SK-N-SH (cell line): ENCODE measurements around the gene HSD17B4.
"Not testable (repeated sequence)": the region's sequence is repeated elsewhere in the genome, so short reads cannot be mapped to it uniquely, and the experiment has no call there.

ENCODE experiments used
- ELF1 ChIP-seq: IDR thresholded peaks from 2 replicates; pipeline ENCODE4 v1.4.0; 2012
- EP300 ChIP-seq, 2 experiments: IDR thresholded peaks; 2 replicates each; pipeline versions ENCODE4 v1.4.0 to v1.6.1; 2012; ENCODE audit warnings: borderline replicate concordance in 1 of 2, low read depth in 1 of 2, low read length in 1 of 2
- FOXJ3 ChIP-seq: sonication (generic); formaldehyde crosslinking; IDR thresholded peaks from 2 replicates; pipeline ENCODE4 v1.5.1; 2020; ENCODE audit warnings: mild to moderate bottlenecking, missing genetic modification reagents
- FOXM1 ChIP-seq: IDR thresholded peaks from 2 replicates; pipeline ENCODE4 v1.4.0; 2012; ENCODE audit warnings: low read depth, mild to moderate bottlenecking
- GABPA ChIP-seq: IDR thresholded peaks from 2 replicates; pipeline ENCODE4 v1.4.0; 2012; ENCODE audit warnings: low read depth, mild to moderate bottlenecking
- NRF1 ChIP-seq: IDR thresholded peaks from 2 replicates; pipeline ENCODE4 v1.6.1; 2012; ENCODE audit warnings: low read depth, mild to moderate bottlenecking, low read length
- RFX5 ChIP-seq: IDR thresholded peaks from 2 replicates; pipeline ENCODE4 v1.6.1; 2012; ENCODE audit warnings: mild to moderate bottlenecking, improper control_type of control experiment, low read length
- RXRA ChIP-seq: IDR thresholded peaks from 2 replicates; pipeline ENCODE4 v1.4.0; 2012; ENCODE audit warnings: low read depth, mild to moderate bottlenecking, borderline replicate concordance
- TAF1 ChIP-seq: IDR thresholded peaks from 2 replicates; pipeline ENCODE4 v1.6.1; 2012; ENCODE audit warnings: low read depth, mild to moderate bottlenecking, low read length, moderate library complexity, borderline replicate concordance
- TCF12 ChIP-seq: IDR thresholded peaks from 2 replicates; pipeline ENCODE4 v1.4.0; 2012
- TF ChIP-seq, protein P1 (sequence below): fragments of 200-600 bp; sonication (generic); IDR thresholded peaks from 2 replicates; pipeline ENCODE4 v1.6.1; 2017; ENCODE audit warnings: antibody characterized with exemption, mild to moderate bottlenecking, moderate library complexity

- TF ChIP-seq EP300 (IDR thresholded peaks at IDR 0.05; ENCODE audit: borderline replicate concordance in 1 of 2, low read depth in 1 of 2, low read length in 1 of 2); FOXM1; TCF12; ELF1; GABPA; TAF1; RFX5; NRF1; FOXJ3 (CRISPR knock-in tag); RXRA: not testable (repeated sequence)
- TF ChIP-seq, protein P1, sequence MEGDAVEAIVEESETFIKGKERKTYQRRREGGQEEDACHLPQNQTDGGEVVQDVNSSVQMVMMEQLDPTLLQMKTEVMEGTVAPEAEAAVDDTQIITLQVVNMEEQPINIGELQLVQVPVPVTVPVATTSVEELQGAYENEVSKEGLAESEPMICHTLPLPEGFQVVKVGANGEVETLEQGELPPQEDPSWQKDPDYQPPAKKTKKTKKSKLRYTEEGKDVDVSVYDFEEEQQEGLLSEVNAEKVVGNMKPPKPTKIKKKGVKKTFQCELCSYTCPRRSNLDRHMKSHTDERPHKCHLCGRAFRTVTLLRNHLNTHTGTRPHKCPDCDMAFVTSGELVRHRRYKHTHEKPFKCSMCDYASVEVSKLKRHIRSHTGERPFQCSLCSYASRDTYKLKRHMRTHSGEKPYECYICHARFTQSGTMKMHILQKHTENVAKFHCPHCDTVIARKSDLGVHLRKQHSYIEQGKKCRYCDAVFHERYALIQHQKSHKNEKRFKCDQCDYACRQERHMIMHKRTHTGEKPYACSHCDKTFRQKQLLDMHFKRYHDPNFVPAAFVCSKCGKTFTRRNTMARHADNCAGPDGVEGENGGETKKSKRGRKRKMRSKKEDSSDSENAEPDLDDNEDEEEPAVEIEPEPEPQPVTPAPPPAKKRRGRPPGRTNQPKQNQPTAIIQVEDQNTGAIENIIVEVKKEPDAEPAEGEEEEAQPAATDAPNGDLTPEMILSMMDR, result not testable (repeated sequence)
Measured at GRCh38 chr5:119438587-119438917, 13.7 kb upstream of the HSD17B4 start.
